GM21737 (cell line): ENCODE measurements around the gene TNNC1.

ENCODE experiments used
- ATAC-seq: cut with Tn5 transposase; IDR thresholded peaks from one replicate; pipeline ENCODE4 v1.9.1; 2021; ENCODE audit warnings: mild to moderate bottlenecking, moderate library complexity; ENCODE audit not compliant: unreplicated experiment

Gene TNNC1

GRCh38 chr3:52432225-52432624 lies 21.6 kb downstream of the TNNC1 start:
- no peak for ATAC-seq

DNA sequence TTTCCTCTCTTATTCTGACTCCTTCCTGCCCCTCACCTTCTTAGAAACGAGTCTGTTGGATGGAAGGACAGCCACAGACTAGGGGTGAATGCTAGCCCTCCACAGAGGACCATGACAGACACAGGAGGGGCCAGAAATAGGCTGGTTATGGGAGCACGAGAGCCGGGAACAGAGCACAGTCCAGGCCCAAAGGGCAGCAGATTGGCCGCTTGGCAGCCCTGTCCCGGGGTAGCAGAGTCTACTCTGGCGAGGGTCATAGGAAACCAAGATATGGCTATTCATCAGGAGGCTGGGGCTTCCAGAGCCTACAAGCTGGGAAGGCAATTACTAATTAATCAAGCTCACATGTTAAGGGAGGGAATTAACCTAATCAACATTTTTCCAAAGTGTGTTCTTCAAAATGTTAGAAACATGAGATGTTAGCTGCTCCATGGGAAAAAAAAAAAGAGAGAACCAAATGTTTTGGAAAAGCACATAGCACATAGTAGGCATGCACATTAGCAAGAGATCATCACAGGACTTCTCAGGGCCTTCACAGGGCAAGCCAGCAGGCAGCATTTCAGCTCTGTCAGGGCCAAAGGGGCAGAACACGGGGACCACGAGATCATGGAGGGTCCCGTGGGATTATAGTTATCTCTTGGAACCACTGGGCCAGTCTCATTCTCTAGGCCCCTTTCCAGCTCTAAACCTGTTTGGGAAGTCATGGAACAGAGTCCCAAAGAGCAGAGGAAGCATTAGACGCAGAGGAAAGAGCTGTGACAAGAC lies 22.2 kb downstream of the TNNC1 start:
- ATAC-seq = no peak

DNA sequence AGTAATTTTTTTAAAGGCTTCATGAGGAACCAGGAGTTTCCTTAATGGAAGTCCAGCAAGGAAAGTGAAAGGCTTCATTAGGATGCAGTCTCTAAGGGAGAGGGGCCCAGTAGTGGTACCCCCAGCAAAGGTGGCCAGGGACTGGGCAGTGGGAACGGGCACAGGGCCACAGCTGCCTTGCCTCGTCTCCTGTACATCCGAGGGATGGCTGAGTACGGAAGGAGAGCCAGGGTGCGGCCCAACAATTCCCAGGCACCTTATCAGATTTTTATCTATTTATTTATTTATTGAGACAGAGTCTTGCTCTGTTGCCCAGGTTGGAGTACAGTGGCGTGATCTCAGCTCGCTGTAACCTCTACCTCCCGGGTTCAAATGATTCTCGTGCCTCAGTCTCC lies 23.4 kb downstream of the TNNC1 start:
- ATAC-seq = no peak

- ATAC-seq = no peak
These were observed 23.9 kb downstream of the TNNC1 start for GRCh38 chr3:52429779-52430415.

- no peak for ATAC-seq
These were observed 24.8 kb downstream of the TNNC1 start for GRCh38 chr3:52429031-52429430.

- no peak for ATAC-seq
These were observed 25.5 kb downstream of the TNNC1 start for GRCh38 chr3:52428151-52429005.

DNA sequence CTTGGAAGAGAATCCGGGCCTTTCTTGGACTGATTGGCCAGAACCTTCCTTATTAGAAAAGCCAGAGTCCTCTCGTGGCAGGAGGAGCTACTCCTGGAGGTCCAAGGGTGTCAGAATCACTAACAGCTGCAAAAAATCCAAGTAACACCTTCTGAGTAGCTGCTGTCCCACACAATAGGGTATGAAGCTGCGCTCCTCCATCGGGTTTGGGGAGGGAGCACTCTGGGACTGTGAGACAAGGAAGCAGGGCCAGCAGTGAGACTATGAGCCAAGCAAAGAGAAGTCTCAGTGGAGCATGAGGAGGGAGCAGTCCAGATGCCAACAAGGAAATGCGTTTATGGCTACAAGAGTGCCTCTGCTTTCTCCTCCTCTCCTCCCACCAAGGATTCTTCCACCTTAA lies 30.7 kb downstream of the TNNC1 start:
- no peak for ATAC-seq

GRCh38 chr3:52422669-52423068 lies 31.2 kb downstream of the TNNC1 start:
- no peak for ATAC-seq

- ATAC-seq = no peak
These were observed 33.5 kb downstream of the TNNC1 start for GRCh38 chr3:52420388-52420787.

DNA sequence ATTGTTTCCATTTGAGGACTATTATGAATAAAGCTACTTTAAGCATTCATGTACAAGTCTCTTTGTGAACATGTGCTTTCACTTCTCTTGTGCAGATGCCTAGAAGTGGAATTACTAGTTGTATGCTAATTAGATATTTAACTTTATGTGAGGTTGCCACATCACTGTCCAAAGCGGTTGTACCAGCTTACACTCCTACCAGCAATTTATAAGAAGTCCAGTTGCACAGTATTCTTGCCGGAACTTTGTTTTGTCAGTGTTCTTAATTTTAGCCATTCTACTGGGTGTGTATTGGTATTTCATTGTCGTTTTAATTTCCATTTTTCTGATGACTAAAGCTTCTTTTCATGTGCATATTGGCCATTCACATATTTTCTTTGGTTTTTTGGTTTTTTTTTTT lies 38.0 kb downstream of the TNNC1 start:
- ATAC-seq = no peak

GRCh38 chr3:52408466-52408865 lies 45.4 kb downstream of the TNNC1 start:
- no peak for ATAC-seq

DNA sequence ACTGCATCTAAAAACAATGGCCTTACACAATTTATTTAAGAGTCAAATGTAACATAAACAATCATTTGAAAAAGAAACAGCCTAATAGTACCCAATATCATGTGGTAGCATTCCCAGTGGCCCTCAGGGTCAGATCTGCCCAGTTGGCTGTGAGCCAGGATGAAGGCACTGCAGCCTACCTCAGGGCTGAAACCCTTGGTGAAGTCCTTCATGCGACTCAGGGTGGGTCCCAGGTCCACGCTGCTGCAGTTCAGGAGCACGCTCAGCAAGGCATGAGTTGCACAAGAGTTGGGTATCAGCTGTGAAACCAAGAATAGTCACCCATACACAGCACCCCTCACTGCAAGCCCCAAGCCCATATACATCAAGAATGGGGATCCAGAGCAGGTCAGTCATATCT lies 46.1 kb downstream of the TNNC1 start:
- no peak for ATAC-seq

DNA sequence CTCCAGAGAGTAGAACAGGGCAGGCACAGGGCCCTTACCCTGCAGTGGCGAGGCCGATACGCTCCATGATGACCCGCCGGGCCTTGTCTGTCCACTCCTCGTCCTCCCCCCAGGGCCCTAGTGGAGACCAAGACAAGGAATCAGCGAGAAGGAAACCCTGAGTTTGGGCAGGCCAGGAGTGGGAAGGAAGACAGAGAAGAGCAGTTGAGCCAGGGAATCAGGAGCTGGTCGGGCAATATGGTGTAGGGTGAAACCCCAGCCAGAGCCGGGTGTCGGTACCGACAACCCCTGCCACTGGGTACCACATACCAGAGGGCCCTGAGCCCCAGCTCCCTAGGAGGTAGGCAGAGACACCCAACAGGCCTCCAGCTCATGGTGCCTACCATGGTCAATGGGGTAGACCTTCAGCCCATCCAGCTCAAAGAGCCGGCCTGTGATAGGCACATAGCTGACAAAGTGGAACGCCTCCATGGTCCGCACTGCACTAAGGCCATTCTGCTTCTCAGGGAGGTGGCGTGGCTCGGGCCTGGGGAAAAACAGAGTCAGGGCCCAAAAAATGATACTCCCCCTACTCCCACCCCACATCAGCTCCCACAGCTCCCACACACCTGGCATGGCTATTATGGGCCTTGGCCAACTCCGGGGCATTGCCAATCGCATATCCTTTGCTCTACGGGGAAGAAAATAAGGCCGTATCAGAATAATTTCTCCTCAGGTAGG lies 46.9 kb downstream of the TNNC1 start:
- no peak for ATAC-seq

GRCh38 chr3:52406231-52406661 lies 47.6 kb downstream of the TNNC1 start:
- no peak for ATAC-seq

- ATAC-seq = no peak
These were observed 48.2 kb downstream of the TNNC1 start for GRCh38 chr3:52405601-52406110.

DNA sequence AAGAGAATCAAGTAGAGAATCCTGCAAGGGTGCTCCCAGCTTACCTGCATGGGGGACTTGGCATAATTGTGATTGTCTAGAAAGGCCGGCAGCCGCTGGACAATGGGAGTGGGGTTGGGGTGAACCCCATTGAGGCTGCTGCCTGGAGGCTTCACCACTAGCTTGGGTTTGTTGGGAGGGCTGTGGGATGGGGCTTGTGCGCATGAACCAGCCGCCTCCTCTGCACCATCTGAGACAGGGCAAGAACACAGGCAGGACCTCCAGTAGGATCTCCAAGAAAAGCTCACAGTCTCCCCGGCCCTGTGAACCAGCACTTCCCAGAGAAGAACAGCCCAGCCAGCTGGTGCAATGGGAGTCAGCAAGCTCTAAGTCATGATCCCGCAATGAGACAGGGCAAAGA lies 48.8 kb downstream of the TNNC1 start:
- ATAC-seq = no peak

- no peak for ATAC-seq
These were observed 49.5 kb downstream of the TNNC1 start for GRCh38 chr3:52404391-52404790.

DNA sequence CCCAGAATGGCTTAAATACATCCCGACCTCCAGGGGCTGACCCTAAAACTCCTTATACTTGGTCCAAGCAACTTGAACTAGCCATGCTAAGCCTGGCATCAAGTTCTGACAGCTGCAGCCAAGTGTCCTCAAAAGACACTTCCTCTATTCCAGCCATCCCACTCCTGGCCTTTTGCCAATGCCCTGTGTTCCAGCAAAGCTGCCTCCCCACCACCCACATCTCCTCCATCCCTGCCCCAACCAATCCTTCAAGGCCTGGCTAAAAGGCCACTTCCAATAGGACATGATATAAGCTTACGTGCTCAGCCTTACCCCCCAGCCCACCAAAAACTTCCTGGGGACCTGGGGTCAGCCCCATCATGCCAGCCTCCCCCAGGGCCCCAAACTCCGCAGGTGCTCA lies 49.9 kb downstream of the TNNC1 start:
- no peak for ATAC-seq

DNA sequence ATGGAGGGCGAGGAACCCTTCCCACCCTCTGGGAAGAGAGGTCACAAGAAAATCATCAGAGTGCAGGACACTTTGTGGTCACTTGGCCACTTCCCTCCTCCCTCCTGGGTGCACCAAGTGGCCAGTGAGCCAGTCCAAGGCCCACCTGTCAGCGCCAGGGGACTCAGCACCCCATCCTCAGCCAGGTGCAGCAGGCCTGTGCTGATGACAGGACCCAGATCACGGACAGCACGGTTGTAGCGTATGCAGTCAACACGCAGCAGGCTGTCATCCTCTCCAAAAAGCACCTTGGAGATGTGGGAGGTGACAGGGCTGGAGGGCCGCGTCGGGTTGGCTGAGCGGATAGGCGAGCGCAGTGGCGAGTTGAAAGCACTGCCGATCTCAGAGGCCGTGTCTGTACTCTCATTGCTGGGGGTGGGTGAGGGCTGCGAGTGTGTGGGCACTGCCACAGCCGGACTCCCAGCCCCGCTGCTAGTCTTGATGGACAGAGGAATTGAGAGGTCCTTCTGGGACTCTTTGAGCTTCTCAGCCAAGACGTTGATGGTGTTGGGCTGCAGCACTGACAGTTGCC lies 50.5 kb downstream of the TNNC1 start:
- no peak for ATAC-seq

DNA sequence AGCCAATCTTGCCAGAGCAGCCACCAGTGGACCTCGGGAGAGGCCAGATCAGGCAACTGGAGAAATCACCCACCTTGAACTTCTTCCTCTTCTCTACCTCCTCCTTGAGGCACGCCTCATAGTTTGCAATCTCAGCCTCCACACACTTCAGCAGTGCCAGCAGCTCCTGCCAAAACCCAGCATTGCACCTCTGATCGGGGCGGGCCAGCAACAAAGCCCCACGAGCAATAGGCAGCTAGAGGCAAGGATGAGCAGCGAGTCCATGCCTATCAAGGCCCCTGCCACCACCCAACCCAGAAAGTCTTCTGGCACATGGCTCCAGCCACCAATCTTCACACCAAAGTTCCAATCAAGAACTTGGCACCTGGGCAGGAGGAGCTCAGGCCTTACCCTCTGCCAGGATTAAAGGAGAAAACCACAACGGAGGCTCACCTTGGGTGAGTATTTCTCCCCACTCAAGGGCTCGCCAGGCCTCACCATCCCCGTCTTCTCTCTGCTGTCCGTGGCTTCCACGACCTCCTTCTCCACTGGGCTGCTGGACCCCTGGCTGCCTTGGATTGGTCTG lies 51.1 kb downstream of the TNNC1 start:
- no peak for ATAC-seq
